C1 segment of cervical spinal cord (tissue), 14 donors: Measurements from ENCODE around the gene FRAT2.

Source experiments
- DNase-seq, 14 donors: peaks; one replicate each; lab custom pipeline; 2025; lab: John Stamatoyannopoulos, UW

Gene FRAT2, protein sequence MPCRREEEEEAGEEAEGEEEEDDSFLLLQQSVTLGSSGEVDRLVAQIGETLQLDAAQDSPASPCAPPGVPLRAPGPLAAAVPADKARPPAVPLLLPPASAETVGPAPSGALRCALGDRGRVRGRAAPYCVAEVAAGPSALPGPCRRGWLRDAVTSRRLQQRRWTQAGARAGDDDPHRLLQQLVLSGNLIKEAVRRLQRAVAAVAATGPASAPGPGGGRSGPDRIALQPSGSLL

DNA sequence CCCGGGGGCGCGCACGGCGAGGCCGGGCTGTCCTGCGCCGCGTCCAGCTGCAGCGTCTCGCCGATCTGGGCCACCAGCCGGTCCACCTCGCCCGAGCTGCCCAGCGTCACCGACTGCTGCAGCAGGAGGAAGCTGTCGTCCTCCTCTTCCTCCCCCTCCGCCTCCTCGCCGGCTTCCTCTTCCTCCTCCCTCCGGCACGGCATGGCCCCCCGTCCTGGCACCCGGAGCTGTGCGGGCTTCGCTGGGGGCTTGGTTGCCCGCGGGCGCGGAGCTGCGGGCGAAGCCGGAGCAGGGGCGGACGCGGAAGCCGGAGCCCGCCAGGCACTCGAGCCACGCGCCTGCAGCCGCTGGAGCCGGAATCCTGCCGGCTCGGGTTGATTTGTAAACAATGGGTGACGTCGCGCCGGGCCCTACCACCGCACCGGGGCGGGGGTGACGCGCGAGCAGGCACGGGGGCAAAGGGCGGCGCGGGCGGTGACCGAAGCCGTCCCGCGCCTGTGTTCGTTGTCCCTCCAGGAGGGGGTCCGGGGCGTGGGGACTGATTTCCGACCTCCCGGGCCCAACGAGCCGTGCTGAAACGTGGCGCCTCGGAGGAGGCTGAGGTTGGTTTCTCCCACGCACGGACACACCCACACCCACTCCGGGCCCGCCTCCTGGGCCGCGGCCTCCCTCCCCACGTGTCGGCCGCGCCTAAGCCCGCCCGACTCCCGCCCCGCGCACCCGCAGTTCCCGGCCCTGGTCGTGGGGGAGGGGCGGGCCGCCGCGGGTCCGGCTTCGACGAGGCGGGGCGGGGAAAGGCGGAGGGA lies at the start of gene FRAT2:
TSS of gene FRAT2 (minus strand) at position 360 of the 806 bp plus-strand sequence. CDS start at position 203, 157 bp downstream.
- DNase-seq, result peak; percentile 59 to 99 (median 94)

DNA sequence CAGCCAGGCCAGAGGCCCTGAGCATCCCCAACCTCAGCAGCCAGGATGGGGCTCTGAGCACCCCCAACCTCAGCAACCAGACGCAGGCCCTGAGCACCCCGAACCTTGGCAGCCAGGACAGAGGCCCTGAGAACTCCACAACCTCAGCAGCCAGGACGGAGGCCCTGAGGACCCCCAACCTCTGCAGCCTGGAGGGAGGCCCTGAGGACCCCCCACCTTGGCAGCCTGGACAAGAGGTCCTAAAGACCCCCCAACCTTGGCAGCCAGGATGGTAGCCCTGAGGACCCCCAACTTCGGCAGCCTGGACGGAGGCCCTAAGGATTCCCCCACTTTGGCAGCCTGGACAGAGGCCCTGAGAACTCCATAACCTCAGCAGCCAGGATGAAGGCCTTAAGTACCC lies 49.6 kb upstream of the FRAT2 start:
- no peak for DNase-seq

DNA sequence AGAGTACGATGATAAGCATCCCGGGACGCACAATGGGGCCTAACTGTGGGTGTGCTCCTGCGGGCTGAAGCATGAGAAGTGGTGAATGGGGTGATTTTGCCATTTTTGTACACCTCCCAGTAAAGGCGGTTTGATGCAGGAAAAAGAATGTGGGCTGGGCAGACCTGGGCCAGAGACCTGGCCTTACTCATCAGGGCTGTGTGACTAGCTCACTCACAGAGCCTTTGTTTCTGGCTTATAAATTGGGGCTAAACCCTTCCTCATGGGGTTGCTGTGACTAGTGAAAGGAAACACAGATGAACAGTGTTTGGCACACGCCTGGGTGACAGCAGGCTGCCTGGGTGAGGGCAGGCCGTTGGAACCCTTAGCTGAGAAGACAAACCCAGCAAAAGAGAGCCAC lies 48.6 kb upstream of the FRAT2 start:
- no peak for DNase-seq

DNA sequence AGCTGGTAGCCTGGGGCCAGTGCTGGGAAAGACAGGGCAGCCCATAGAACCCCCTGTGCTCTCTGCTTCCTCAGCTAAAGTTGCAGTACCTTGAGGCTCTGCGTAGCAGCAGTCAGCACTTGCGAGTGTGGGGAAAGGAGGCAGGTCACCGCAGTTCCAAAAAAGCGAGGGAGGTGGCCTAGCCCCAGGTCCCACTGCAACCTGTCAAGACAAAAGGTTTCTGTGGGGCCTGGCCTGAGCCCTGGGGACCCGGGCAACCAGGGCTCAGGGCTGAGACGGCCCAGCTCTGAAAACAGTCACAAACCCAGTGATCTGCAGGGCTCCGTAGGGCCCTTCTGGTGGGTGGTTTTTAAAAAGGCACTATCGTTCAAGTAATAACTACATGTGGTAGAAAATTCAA lies 47.1 kb upstream of the FRAT2 start:
- DNase-seq, result no peak

DNA sequence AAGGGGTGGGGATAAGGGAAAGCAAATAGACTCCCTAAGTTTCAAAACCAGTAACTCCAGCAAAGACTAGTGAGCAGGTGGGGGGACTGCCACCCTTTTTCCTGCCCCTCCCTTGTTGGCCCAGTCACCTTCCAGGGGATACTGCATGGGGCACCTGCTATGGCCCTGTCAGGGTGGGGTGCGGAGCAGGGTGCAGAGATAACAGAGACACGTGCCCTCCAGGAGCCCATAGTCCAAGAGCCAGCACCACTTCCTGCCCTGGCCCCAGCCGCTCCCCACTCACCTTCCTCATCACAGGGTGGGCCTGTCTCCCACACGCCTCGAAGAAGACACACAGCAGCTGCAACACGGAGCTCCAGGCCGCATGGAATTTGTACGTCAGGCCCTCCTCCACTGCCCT lies 46.0 kb upstream of the FRAT2 start:
- DNase-seq, result no peak

DNA sequence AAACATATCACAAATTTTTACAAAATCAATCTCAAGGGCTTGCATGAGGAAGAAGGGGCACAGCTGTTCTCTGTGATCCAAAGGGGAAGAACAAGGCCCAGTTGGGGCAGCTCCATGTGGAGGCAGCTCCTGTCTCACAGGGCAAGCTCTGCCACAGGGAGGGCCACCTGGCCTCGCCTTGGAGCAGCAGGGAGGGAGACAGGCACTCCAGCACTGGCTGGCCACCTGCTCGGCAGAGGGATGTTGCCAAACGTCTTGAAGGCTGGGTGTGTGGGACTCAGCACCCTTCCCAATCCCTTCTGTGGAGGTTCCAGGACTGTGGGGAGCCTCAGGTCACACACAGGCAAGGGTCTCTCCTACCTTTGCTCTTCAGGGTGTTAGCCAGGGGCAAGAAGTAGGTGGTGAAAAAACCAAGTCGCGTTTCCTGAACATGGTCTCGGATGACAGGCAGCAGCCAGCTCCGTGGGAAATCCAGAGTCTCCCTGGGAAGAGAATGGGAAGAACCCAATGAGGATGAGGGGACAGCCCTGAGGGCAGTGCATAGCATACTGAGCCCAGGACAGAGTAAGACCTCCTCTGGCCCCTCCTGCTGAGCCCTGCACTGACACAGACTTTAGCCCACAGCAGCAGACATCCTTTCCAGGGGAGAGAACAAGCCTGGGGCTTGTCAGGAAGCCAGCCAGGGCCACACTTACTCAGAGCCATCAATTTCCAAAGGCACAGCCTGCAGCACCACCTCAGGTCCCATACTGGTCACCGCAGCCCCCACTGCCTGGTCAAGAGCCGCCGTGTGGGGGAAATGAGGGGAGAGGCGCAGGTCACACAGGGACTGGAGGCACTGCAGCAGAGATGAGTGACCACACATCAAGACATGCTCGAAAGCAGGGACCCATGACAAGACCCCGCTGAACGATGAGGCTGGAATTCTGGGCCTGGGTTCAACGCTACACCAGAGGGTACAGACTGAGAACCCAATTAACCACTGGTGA lies 44.7 kb upstream of the FRAT2 start:
- peak in 1 of 14 donors; percentile 11 for DNase-seq

DNA sequence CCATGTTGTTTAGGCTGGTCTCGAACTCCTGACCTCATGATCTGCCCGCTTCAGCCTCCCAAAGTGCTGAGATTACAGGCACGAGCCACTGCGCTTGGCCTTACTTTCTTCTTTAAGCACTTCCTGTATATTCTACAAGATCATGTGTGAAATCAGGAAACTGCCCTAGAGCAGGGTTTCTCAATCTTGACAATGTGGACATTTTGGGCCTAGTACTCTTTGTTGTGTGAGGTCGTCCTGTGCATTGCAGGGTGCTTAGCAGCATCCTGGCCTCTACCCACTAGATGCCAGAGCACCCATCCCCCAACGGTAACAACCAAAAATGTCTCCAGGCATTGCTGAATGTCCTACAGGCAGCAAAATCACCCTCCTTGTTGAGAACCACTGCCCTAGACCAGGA lies 41.9 kb upstream of the FRAT2 start:
- no peak for DNase-seq

DNA sequence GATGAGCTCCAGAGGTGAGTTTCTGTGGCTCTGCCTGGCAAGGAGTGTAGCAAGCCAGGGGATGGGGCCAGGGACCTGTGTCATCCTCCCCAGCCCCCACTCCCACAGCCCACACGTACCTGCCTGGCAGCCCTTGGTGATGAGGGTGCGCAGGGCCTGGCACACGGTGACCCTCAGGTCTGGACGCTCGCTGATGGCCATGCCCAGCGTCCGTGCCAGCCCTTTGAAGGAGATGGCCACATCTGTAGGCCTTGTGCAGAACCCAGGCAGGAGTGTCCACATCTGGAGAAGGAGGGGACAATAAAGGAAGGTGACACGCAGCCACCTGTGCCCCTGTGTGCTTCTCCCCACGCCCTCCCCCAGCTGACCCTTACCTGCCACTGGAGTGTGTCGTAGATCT lies 38.9 kb upstream of the FRAT2 start:
- DNase-seq, result no peak

- DNase-seq, result no peak
These were observed 37.8 kb upstream of the FRAT2 start for GRCh38 chr10:97372233-97372875.

DNA sequence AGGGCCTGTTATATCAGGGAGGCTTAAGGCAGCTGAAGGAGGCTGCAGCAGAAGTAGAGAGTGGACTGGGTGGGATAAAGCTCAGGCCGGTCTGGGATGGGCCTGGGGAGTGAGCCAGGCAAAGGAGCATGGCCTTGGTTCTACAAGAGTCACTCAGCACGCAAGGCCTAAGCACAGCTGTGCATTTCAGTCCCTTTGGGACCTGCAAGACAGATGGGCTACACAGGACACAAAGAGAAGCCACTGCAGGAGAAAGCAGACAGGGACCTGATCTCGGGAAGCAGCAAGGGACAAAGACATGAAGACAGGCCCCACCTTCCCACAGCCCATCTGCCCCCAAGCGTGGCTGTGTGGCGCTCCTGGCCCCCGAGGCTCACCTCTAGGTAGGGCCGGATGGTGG lies 37.2 kb upstream of the FRAT2 start:
- DNase-seq, result no peak

GRCh38 chr10:97367126-97367649 lies 32.7 kb upstream of the FRAT2 start:
- no peak for DNase-seq

GRCh38 chr10:97366572-97366971 lies 32.0 kb upstream of the FRAT2 start:
- no peak for DNase-seq

GRCh38 chr10:97365761-97366351 lies 31.3 kb upstream of the FRAT2 start:
- no peak for DNase-seq

DNA sequence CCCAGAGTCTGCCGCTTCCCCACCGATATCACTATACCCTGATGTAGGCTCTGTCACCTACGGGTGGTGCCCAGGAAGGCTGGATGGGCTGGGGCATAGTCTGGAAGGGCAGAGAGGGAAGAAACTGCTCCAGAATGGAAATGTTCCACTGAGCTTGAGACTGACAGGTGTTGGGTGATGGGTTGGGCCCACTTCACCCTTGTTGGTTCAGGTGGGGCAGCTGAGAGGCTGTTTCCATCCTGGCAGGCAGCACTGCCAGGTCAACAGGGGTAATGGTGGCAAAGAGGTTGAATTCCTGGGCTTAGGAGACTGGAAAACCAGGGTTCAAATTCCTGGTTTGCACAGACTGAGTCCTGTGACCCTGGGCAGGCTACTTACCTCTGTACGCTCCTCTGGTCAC lies 28.5 kb upstream of the FRAT2 start:
- DNase-seq, result no peak

DNA sequence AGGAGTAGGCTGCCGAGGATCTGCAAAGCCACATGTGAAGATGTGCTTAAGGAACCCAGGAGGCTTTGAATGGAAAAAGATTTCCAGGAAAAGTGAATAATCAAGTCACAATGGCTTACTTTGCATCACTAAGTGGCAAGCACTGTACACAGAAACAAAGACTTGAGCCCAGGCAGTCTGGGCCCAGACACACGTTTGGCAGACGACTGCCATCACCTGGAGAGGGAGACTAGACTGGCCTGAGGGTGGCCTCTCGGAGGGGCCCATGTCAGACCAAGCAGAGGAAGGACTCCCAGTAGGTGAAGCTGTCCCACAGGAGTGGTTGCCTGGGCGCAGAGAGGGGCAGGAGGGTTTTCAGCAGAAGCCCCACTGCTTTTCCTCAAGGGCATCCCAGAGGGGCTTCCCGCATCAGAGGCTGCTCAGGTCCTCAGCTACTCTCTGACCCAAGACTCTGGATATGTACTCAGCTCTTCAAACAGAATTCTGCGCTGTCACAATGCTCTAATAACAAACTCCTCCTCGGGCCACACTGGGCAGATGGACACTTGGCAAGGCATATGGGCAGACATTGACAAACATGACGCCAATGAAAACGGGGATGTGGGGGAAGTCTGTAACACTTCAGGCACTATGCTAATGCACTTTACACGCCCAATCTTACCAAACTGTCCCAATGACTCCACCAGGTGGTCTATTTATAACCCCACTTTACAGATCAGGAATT lies 27.9 kb upstream of the FRAT2 start:
- DNase-seq, result no peak

GRCh38 chr10:97361537-97361901 lies 27.0 kb upstream of the FRAT2 start:
- no peak for DNase-seq

DNA sequence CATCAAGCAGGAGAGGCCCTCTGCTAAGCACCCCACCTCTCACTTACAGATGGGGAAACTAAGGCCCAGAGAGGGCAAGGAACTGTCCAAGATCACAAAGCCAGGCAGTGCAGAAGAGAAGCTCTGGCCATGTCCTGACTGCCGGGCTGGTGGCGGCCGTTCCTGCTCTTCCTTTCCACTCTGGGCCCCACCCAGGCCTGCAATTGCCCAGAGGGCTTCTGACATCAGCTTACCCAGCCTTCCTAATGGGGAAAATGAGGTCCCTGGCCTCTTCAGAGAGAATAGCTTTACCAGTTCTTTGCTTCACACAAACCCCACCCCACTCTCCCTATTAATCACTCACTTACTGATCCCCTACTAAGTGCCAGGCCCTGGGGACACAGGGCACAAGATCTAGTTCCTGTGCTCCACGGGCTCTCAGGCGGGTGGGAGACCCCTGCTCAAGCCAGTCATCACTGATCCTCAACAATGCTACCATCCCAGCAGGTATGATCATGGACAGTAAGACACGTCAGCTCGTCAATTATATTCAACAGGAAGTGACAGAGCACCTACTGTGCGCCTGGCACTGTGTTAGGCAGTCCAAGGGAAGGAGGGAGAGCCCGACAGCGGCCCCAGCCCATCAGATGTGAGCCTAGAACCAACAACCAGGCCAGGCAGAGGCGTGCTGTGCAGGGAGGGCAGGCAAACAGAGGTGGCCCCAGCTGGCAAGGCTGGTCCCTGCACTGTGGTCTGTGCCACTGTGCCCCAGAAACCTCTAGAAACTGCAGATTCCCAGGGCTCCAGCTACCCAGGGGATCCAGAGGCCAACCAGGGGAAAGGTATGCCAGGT lies 26.4 kb upstream of the FRAT2 start:
- DNase-seq, result no peak

DNA sequence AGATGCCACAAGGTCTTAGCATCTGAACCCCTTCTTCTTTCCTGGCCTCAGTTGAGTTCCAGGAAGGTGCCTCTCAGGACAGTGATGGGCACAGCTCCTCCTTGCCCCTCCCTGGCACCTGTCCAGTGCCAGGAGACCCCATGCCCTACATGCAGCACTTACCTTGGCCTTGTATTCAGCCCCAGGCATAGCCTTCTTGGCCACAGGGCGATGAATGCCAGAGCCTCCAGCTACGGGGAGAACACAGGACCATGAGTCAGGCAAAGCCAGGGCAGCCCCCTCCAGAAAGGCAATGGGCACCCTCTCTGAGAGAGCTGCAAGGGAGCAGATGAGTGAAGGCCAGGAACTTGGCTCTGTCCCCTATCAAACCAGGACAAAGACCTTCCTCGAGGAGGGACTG lies 24.3 kb upstream of the FRAT2 start:
- DNase-seq, result no peak

DNA sequence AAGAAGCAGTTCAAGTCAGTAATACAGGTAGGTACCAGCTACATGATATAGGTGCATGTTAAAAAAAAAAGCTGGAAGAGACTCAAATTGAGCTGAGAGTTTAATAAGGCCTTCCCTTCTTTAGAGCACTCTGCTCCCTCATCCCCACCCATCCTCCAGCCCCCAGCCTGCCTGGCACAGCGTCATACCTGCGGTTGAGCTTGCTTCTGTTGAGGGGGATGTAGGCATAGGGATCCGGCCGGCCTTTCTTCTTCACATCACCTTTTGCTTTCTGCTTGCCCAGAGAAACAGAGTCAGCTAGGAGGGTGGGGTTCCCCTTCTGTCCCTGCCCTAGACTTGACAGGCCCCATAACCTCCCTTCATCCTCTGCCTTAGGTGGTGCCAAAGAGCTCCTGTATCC lies 23.8 kb upstream of the FRAT2 start:
- DNase-seq, result no peak
